ENCODE data around the gene MLKL.
"Not testable (repeated sequence)": the region's sequence is repeated elsewhere in the genome, so short reads cannot be mapped to it uniquely, and the experiment has no call there.

MLKL gene

DNA sequence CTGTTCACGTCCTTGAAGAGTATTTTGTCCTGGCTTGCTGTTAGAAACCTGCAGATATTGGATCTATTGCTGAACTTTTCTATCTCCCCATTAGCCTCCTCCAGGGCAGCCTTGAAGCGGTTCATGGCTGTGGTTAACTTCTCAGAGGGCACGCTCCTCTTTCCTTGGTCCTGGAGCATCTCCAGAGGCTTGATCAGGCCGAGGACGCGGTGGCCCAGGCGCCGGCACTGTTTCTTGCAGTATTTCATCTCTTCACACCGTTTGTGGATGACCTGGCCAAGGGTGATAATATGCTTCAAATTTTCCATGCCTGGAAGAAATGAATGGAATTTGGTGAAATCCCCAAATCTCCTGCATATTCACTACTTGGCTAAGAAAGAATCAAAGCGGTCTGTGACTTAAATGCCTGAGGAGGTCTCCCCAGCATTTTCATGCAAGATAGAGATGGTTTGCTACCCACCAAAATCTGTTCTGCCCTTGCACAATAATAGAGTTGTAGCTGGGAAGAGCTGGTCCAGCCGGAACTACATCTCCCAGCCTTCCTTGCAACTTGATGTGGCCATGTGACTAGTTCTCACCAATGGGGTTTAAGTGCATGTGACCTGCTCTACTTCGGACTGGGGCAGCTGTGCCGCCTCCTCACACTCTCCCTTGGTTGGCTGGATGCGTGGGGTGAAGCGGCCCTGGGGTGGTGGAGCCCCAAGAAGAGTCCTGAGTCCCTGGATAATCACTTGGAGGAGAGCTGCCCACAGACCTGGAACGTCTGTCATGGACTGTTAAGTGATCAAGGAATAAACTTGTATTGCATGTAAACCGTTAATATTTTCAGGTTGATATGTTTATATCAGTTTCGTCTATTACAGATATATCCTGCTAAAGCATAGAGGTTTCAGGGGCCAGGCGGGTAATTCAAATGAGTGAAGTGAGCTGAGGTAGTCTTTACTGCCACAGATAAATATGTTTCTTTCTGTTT is 4.9 kb downstream of the MLKL start:
- DNase-seq = peak; percentile 91

DNA sequence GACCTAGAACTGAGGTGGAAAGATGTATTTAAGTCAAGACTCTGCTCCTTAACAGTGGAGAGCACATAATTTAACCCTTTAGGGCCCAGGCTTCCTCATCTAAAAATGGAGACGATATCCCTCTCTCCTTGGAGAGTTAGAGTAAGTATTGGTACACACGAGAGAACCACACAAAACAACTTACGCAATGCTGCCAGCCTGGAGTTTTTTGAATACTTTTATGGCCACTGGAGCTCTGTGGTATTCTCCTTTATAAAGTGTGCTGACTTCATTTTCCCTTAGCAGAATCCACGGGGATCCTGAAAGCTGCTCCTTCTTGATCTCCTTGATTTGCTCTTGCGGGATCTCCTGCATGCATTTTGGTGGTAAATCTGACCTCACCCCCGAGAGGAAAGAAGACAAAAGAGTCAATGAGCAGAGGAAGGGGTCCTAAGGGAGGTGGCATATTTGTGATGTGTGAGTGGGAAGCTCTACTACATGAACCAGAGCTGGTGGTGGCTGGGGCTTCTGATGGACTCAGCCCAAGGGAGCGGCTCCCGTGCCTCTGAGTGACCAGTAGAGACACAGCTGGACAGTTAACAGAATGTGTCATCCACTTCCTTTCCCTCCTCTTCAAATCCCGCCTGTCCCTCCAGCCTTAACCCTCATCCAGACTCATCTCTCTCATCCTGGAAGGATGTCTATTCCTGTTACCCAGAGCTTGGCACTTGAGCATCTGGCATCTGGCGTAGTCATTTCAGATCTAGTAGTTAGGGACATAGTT is 9.4 kb downstream of the MLKL start:
- no peak for DNase-seq

DNA sequence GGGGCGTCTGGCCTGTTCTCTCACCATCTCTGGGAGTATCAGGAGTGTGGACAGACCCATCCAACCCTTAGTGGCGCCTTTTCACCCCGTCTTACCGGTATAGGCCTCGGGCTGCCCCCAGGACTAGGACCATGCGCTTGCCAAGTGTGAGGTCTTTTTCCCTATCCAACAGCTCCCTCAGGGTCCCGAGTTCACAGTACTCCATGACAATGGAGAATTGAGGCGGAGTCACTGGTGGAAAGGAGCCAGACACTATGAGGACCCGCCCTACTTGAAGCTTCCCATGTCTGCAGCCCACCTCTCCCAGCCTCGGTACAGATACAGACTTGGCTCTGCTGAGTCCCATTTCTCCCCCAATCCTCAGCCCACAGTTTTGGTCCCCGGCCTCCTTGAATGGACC is 18.1 kb downstream of the MLKL start:
- no peak for DNase-seq

DNA sequence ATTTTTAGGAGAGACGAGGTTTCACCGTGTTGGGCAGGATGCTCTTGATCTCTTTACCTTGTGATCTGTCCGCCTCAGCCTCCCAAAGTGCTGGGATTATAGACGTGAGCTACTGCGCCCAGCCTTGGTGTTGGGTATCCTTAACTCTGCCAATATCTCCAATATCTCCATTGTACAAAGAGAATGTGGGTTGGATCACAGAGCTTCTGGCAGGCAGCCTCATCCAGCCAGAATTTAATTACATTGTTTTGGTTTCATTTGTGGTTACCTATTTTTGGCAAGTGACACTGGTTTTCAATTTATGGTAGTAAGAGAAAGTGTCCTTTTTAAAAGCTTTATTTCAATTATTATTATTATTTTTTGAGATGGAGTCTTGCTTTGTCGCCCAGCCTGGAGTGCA is 20.0 kb downstream of the MLKL start:
- no peak for DNase-seq

DNA sequence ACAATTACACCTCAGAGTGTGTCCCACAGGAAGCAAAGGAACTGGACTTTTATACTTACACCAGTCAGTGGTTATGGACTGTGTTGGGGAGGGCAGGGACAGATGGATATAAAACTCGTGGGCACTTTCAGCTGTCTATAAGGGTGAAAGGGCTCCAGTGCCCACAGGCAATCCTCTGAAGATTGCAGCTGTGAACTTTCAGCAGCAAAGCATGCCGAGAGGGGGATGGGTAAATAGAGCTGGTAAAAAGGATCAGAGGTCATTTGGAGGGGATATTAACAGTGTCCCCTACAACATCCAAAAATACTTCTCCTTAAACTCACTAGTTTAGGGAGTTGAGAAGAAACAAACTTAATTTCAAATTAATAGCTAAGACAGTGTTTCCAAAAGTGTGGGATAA is 20.7 kb downstream of the MLKL start:
- DNase-seq = no peak

DNA sequence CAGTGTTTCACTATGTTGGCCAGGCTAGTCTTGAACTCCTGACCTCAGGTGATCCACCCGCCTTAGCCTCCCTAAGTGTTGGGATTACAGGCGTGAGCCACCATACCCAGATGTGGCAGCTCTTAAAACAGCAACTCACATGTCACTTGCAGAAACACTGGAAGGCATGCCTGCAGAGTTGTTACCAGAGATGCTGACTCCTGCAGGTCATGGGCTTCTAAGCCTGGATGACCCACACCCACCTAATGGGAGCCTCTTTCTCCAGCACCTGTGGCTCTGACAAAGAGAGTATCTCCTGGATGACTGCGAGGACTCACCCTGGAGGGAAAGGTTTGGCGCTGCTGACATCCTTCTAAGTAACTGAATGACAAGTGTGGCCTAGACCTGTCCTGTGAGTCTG is 22.8 kb downstream of the MLKL start:
- DNase-seq = no peak

DNA sequence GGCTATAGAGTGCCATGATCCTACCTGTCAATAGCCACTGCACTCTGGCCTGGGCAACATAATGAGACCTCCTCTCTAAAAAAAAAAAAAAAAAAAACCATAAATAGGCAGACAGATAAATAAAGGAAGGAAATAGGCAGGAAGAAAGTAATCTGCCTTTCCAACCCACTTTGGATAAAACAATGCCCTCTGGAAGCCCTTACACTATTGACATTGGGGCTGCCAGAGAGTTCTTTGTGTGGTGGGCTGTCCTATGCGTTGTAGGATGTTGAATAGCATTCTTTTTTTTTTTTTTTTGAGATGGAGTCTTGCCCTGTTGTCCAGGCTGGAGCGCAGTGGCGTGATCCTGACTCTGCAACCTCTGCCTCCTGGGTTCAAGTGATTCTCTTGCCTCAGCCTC is 26.8 kb downstream of the MLKL start:
- no peak for DNase-seq

DNA sequence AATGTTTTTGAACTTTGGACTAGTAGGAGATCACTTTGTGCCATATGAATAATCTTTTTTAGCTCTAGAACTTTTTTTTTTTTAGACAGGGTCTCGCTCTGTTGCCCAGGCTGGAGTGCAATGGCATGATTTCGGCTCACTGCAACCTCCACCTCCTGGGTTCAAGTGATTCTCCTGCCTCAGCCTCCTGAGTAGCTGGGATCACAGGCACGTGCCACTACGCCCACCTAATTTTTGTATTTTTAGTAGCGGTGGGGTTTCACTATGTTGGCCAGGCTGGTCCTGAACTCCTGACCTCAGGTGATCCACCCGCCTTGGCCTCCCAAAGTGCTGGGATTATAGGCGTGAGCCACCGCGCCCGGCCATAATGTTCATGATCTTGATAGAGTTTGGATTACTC is 31.8 kb downstream of the MLKL start:
- not testable (repeated sequence) for DNase-seq

DNA sequence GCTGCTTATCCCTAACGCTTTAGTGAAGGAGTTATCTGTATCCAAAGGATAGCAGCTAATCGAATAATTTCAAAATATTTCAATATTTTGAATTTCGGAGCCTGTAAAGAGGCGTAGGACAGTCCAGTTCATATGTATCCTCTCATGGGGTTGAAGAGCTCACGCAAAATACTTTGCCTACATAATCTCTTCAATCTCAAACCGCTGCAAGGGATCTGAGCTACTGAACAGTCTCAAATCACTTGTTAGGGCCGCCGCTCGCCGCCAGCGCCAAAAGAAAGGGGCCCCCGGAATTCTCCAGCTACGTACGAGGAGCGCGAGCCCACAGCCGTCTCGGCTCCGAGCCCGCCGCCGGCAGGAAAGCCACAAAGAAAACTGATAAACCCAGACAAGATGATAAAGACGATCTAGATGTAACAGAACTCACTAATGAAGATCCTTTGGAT is 33.4 kb downstream of the MLKL start:
- DNase-seq = no peak

DNA sequence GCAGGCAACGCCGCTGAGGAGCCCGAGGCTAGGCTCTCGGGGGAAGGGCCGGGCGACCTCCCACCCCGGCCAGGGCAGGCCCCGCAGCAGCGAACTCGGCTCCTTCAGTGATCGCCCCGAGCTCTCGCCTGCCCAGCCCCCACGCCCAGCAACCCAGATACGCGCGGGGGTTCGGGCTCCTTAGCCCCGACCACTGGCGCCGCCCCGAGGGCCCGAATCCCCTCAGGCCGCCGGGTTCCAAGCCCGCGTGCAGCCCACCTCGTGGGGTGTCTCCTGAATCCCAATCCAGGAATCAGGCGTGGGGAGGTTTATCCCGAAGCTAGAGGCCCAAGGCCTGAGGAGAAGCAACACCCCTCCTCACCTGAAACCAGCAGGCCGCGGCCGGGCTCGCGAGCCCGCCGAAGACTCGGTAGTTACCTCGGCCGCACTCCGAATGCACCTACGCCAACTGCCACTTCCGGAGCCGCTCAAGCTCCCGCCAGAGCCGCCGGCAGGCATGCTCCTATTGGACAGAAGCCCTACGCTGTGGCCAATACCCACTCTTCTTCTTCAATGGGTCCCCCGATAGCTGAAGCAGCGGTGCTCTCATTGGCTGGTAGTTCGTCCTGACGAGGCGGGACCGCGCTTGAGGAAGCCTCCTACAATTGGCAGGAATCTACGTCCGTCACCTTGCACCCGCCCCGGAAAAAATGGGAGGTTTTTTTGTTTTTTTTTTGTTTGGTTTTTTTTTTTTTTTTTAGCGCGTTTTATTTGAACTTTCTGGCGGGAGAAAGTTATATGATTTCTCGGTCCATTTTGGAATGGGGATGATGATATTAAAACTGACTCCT is 34.0 kb downstream of the MLKL start, which contains the start of gene RFWD3:
TSS of gene RFWD3 (minus strand) at position 453 of the 830 bp plus-strand sequence. CDS start 5,428 bp downstream, outside the sequence.
- DNase-seq = peak; percentile 99

DNA sequence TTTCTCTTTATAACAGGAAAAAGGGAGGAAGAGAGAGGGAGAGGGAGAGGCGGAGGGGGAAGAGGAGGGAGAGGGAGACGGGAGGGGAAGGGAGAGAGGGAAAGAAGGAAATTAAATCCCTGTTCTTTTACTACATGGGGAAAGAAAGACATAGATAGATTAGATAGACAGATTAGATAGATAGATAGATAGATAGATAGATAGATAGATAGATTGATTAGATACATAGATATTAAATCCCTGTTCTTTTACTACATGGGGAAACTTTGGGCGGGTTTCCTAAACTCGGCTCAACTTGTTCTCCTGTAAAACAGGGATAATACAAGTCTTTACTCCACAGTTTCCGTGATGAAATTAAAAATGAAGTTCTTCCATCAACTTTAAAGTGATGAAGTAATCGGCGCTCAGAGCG is 34.6 kb downstream of the MLKL start:
- DNase-seq = no peak

DNA sequence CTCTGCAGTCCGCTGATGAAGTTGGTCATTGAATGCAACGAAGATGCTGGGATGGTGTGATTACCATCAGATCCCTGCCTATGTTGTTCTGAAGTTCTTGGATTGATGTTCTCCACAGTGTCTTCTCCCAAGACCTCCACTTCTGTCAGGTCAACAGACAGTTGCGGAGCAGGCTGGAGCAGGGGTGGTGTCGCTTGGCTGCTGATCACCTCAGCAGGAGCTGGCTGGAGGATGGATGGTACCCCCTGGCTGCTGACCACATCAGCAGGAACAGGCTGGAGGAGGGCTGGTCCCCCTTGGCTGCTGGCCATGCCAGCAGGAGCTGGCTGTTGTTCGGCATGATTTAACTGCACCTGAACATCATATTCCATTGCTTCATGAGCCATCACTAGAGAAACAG is 39.6 kb downstream of the MLKL start:
- no peak for DNase-seq

DNA sequence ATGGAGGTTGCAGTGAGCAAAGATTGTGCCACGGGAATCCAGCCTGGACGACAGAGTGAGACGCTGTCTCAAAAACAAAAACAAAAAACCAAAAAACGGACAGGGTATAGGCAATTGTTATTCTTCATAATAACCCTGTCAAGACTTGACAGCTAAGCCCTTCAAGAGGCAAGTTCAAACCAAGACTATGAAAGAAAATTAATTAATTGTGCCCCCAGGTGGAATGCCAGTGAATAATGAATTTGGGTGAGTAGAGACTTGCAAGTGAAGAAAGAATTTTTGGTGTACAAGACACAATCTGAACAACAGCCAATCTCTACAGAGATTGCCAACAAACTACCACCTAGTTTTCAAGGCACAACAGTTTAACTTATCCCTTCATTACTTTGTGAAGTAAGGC is 40.3 kb downstream of the MLKL start:
- no peak for DNase-seq

DNA sequence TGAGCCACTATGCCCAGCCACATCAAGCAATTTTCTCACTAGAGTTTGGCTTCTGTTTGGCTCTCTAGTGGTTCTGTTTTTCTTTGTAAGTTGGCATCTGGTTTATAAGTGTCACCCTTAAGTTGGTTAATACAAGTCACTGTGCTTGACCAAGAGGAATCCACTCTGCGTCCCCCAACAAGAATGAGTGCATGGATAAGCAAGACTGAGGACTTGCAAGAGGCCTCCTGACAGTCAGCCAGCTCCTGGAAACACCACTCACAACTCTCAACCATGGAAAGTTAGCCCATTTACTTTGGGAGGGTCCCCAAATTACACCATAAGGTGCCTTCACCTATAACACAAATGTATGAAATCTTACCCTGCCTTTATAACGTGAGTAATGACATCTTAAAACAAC is 41.6 kb downstream of the MLKL start:
- no peak for DNase-seq

DNA sequence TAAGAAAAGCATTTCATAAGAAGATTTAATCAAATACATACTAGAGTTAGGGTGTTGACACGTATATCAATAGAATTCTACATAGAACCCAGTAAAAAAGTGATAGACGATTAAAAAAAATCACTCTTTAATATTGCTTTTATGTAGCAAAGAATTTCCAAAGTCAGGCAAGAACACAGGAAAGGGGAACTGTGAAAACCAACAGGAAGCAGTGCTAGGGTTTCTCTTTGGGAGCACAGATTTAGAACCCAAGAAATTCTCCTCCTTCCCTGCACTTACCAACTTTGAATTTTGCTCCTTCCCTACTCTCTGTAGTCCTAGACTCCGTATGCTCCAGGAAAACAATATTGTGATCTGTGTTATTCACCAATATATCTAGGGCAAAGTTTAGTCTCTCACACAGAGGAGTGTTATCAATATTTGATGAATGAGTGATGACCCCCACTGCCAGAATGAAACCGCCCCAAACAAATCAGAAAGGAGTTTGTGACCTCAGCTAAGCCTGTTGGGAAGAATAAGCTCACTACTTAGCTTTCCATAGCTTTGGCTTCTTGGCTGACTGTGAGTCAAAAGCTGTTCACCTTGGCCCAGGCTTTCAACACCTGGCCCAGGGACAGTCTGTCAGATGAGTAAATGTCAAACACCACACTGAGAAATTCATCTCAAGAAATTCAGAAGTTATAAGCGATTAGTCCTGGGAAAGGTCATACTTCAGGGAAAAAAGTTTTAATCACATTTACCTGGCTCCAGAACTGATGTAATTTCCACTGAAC is 42.6 kb downstream of the MLKL start:
- DNase-seq = no peak

DNA sequence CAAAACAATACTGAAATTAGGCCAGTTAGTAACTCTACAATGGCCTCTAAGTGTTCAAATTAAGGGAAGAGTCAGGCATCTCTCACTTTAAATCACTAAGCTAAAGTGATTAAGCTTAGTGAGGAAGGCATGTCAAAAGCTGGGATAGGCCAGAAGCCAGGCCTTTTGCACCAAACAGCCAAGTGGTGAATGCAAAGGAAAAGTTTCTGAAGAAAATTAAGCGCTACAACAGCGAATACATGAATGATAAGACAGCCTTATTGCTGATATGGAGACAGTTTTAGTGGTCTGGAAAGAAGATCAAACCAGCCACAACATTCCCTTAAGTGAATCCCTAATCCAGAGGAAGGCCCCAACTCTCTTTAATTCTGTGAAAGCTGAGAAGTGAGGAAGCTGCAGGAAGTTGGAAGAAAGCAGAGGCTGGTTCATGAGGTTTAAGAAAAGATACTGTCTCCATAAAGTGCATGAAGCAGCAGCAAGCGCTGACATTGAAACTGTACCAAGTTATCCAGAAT is 46.1 kb downstream of the MLKL start:
- DNase-seq = no peak

DNA sequence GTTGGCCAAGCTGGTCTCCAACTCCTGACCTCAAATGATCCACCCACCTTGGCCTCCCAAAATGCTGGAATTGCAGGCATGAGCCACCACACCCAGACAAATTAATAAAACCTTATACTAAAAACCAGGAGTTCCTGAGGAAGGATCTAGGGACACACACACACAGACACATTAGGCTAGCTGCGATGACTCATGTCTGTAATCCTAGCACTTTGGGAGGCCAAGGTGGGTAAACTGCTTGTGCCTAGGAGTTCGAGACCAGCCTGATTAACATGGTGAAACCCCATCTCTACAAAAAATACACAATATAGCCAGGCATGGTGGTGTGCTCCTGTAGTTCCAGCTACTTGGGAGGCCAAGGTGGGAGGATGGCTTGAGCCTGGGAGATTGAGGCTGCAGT is 47.8 kb downstream of the MLKL start:
- DNase-seq = not testable (repeated sequence)

DNA sequence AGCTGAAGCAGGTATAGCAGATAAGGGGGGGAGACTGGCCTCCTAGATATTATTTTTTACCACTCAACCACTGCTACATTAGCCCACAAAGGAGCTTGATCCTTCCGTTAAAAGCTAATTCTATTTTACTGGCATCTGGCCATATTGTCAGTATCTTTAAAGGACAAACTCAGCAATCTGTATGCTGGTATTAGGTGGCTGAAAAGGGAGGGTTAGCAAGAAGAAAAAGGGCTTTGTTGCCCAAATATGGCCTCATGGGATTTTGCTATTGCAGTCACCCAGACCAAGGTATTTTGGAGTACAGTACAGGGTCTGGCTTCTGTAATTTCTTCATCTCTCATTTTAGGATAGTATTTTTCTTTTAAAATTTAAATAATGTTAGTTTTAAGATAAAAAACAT is 48.4 kb downstream of the MLKL start:
- DNase-seq = no peak

DNA sequence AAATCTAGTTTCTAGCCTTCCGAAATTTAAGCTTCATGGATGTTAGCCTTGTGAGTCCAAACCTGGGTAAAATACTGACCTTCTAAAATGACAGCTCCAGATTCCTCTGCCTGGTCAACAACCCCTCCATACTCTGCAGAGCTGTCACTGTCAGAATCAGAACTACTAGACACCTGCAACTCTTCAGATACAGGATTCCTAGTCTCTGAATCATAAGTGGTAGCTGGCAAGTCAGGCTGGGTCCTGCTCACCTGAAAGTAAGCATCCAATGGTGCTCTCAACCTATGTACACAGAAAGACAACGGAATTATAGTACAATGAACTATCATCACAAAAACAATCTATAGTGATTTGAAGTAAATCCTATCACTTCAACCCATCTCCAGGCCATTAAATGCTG is 48.8 kb downstream of the MLKL start:
- no peak for DNase-seq

DNA sequence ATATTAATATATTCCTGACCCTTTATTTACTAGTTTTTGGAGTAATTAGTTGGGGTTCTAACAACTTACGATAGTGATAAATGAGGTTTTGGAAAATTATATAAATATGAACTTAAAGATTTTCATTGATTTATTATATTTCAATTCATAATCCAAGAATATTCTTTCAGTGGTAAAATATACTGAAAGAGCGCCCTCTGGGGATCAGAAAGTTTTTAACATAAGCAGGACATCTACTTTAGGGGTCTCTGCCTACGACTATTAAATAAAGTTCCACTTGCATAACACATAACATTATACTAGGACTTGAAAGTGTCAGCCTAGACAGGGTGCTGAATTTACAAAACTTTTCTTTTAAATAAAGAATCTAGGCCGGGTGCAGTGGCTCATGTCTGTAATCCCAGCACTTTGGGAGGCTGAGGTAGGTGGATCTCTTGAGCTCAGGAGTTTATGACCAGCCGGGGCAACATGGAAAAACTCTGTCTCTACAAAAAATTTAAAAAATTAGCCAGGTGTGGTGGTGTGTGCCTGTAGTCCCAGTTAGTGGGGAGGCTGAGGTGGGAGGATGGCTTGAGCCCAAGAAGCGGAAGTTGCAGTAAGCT is 49.6 kb downstream of the MLKL start:
- DNase-seq = peak; percentile 8

DNA sequence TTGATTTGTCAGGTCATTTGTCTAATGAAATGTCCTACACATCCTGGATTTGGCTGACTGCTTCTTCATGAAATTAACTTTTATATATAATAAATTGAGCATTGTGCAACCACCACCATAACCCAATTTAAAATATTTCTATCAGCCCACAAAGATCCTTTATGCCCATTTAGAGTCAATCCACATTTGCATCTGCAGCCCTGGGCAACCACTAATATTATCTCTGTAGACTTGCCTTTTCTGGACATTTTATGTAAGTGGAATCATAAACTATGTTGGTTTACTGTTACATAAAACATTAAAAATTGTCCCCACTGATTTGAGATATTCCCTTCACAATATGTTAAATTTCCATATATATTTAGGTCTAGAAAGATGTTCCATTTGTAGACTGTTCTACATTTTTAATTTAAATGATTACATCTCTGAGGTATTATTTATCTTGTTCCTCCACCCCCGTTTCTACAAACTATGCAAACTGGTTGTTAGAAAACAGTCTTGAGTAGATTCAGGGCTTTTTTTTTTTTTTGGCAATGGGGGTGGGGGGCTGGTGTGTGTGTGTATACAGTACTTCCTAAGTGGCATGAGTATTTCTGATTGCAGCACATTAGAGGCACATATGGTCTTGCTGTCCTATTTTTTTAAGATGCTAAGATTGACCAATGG is 50.7 kb downstream of the MLKL start:
- DNase-seq = no peak
